AG04450 (cell line): ENCODE data around the gene MYO1D. TPM values are rescaled to one million over a fixed set of nuclear protein-coding genes. Genes with fewer than 3 reads are reported as not detected.

ENCODE experiments used
- CTCF ChIA-PET: fragments of 300-600, 350-600 bp; formaldehyde crosslinking; extraction: SDS; loops from one replicate; lab custom pipeline; 2022; ENCODE audit warnings: antibody characterized with exemption, inconsistent platforms; lab: Charles Lee
- POLR2A ChIA-PET: fragments of 350-600 bp; formaldehyde crosslinking; extraction: SDS; loops from one replicate; lab custom pipeline; 2021; ENCODE audit warnings: antibody characterized with exemption, inconsistent platforms; lab: Yijun Ruan, JAX
- DNase-seq: peaks from one replicate; pipeline ENCODE4 v3.0.0-alpha.2; 2011; ENCODE audit warnings: low read depth, low spot score
- H3K27ac ChIP-seq: one replicate; pipeline ENCODE4 v1.5.1; 2012; ENCODE audit warnings: low read depth, low read length, control low read depth
- H3K27me3 ChIP-seq: one replicate; pipeline ENCODE4 v1.6.0; 2012; ENCODE audit warnings: low read length; ENCODE audit not compliant: control insufficient read depth, insufficient read depth
- H3K4me3 ChIP-seq: 2 replicates; pipeline ENCODE4 v1.5.1; 2011; ENCODE audit warnings: mild to moderate bottlenecking, low read depth, low read length, control low read depth
- H3K9me3 ChIP-seq: 2 replicates; pipeline ENCODE4 v1.5.1; 2012; ENCODE audit warnings: low read length; ENCODE audit not compliant: control insufficient read depth, insufficient read depth
- polyA plus RNA-seq: library from polyadenylated mRNA; depleted of rRNA; stranded (reverse); fragments of >200 nt; gene quantifications from 2 replicates; pipeline ENCODE4 v1.2.3, GENCODE V29; 2011
- TF ChIP-seq, protein P1 (sequence below): IDR thresholded peaks from 2 replicates; pipeline ENCODE4 v1.5.1; 2011; ENCODE audit warnings: low read depth, low read length, control low read depth, inconsistent platforms

Gene MYO1D
- polyA plus RNA-seq, 1 experiment = 1.1 TPM

- DNase-seq = no peak
- TF ChIP-seq, protein P1, sequence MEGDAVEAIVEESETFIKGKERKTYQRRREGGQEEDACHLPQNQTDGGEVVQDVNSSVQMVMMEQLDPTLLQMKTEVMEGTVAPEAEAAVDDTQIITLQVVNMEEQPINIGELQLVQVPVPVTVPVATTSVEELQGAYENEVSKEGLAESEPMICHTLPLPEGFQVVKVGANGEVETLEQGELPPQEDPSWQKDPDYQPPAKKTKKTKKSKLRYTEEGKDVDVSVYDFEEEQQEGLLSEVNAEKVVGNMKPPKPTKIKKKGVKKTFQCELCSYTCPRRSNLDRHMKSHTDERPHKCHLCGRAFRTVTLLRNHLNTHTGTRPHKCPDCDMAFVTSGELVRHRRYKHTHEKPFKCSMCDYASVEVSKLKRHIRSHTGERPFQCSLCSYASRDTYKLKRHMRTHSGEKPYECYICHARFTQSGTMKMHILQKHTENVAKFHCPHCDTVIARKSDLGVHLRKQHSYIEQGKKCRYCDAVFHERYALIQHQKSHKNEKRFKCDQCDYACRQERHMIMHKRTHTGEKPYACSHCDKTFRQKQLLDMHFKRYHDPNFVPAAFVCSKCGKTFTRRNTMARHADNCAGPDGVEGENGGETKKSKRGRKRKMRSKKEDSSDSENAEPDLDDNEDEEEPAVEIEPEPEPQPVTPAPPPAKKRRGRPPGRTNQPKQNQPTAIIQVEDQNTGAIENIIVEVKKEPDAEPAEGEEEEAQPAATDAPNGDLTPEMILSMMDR = no peak
- no peaks in the 10 kb centered on the region for H3K9me3 ChIP-seq
- CTCF ChIA-PET = interaction anchor here (1.1 kb wide), 1 partner anchor 44 kb away, joined by 3 read pairs; the partner anchor contains the start of gene MYO1D
- POLR2A ChIA-PET = no interaction called here
- H3K27me3 ChIP-seq = no peaks in the 10 kb centered on the region
- H3K27ac ChIP-seq = no peak overlapping the region
- H3K4me3 ChIP-seq = no peak overlapping the region
Observed at GRCh38 chr17:32833526-32833925, 43.4 kb downstream of the MYO1D start.

DNA sequence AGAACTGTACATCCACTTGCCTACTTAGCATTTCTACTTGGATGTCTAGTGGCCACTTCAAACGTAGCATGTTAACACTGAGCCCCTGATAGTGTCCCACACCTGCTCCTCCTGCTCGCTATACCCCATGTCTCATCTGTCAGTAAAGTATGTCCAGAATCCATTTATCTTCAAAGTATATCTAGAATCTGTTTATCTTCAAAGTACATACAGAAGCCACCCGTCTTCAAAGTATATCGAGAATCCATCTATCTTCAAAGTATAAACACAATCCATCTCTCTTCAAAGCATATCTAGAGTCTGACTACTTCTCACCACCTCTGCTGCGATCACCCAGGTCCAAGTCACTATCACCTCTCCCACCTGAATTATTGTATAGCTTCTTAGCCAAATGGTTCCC lies 43.8 kb downstream of the MYO1D start:
- no peak for DNase-seq
- ChIA-PET CTCF (interaction anchor here (1.1 kb wide), 1 partner anchor 44 kb away, joined by 3 read pairs; the partner anchor contains the start of gene MYO1D), POLR2A (no interaction called here)
- H3K4me3 ChIP-seq = no peak overlapping the region
- H3K27ac ChIP-seq = no peak overlapping the region
- TF ChIP-seq, protein P1 = no peak
- no peaks in the 10 kb centered on the region for H3K9me3 ChIP-seq
- no peaks in the 10 kb centered on the region for H3K27me3 ChIP-seq

DNA sequence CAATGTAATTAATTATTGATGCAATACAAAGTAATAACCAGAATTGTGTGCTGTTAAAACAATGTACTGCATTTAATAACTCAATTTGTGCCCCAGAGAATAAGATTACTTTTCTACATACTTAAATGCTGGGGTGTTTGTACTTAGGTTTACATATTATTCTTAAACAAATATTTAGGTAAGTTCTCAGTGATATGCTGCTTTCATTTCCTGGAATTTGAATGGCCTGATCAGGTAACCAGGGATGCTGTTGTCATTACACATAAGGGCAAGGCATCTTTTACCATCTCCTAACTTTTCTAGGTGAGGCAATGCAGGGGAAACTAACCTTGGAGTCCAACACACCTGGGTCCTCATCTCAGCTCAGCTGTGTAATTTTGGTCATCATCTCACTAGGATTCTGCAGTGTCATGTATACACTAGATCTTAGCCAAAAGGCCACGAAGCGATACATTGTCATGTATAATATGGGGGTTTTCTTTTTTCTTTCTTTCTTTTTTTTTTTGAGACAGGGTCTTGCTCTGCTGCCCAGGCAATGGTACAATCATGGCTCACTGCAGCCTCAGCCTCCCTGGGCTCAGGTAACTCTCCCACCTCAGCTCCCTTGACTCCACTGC lies 45.2 kb downstream of the MYO1D start:
- no peaks in the 10 kb centered on the region for H3K9me3 ChIP-seq
- no peak overlapping the region for H3K4me3 ChIP-seq
- POLR2A ChIA-PET = no interaction called here
- DNase-seq = no peak
- H3K27ac ChIP-seq = no peak overlapping the region
- TF ChIP-seq, protein P1 = no peak
- CTCF ChIA-PET = no interaction called here
- H3K27me3 ChIP-seq = no peaks in the 10 kb centered on the region

DNA sequence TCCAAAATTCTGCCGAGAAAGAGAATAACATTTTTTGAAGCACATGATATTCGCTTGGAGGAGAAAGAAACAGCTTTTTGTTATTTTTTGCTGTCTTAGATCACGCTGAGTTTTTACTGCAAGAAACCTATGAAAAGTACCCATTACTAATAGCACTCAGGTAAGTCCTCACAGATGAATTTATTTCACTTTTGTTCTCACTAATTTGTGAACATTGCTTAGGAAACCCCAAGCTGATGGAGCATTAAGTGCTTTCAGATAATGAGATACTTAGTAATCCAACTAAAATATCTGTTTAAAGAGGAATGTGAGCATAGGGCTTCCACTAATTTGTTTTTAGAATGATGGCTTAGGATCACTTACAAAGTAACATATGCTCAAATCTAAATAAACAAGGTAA lies 45.7 kb downstream of the MYO1D start:
- no peak overlapping the region for H3K4me3 ChIP-seq
- CTCF ChIA-PET = no interaction called here
- no peaks in the 10 kb centered on the region for H3K9me3 ChIP-seq
- DNase-seq = no peak
- POLR2A ChIA-PET = no interaction called here
- no peaks in the 10 kb centered on the region for H3K27me3 ChIP-seq
- TF ChIP-seq, protein P1 = no peak
- H3K27ac ChIP-seq = no peak overlapping the region

DNA sequence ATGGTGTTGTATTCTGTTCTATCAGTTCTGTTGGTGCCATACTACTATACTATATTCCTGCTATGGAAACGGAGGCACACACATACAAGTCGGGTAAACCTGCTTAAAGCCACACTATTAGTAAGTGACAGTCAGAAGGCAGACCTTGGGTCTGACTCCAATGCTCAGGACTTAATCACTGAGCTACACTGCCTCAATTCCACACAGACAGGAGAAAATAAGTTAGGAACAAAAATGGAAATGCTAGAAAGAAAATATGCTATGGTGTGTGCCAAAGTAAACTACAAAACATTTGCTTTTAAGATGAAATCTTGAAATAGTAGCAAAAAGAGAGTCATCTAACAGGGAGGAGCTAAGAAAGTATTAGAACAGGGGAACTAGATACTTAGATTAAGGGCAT lies 48.1 kb downstream of the MYO1D start:
- no peak overlapping the region for H3K4me3 ChIP-seq
- H3K27me3 ChIP-seq = no peaks in the 10 kb centered on the region
- POLR2A ChIA-PET = no interaction called here
- TF ChIP-seq, protein P1 = no peak
- H3K9me3 ChIP-seq = no peaks in the 10 kb centered on the region
- CTCF ChIA-PET = no interaction called here
- H3K27ac ChIP-seq = no peak overlapping the region
- DNase-seq = no peak
